Calu3 (cell line): ENCODE data around the gene SLC8A1. TPM values are rescaled to one million over a fixed set of nuclear protein-coding genes. Genes with fewer than 3 reads are reported as not detected.

ENCODE experiments used
- BruUV-seq: library from RNA; stranded (reverse); fragments of 400-500 nt; replicated peaks from 2 replicates; lab custom pipeline; 2021; lab: Mats Ljungman, UMichigan
- CTCF ChIA-PET: fragments of 300-600 bp; sonication (Branson Sonifier 250); formaldehyde crosslinking; loops from one replicate; lab custom pipeline; 2022; ENCODE audit warnings: antibody characterized with exemption; lab: Charles Lee
- DNase-seq: peaks from one replicate; pipeline ENCODE4 v3.0.0; 2022
- H3K27ac Mint-ChIP-seq: one replicate; pipeline ENCODE4 v1.8.0; 2022; ENCODE audit warnings: mixed read lengths; ENCODE audit not compliant: unreplicated experiment
- H3K27me3 Mint-ChIP-seq: one replicate; pipeline ENCODE4 v1.8.0; 2022; ENCODE audit warnings: mixed read lengths; ENCODE audit not compliant: unreplicated experiment
- H3K36me3 Mint-ChIP-seq: one replicate; pipeline ENCODE4 v1.8.0; 2022; ENCODE audit warnings: mild to moderate bottlenecking, moderate library complexity, mixed read lengths; ENCODE audit not compliant: insufficient read depth, unreplicated experiment
- H3K4me1 Mint-ChIP-seq: one replicate; pipeline ENCODE4 v1.8.0; 2022; ENCODE audit warnings: mild to moderate bottlenecking, low read depth, mixed read lengths; ENCODE audit not compliant: unreplicated experiment
- H3K4me3 Mint-ChIP-seq: one replicate; pipeline ENCODE4 v1.8.0; 2022; ENCODE audit warnings: mild to moderate bottlenecking, low read depth, moderate library complexity, mixed read lengths; ENCODE audit not compliant: unreplicated experiment
- H3K9me3 Mint-ChIP-seq: one replicate; pipeline ENCODE4 v1.8.0; 2022; ENCODE audit warnings: low read depth, mixed read lengths; ENCODE audit not compliant: unreplicated experiment
- CTCF ChIP-seq: fragments of 200-600 bp; IDR thresholded peaks from one replicate; pipeline ENCODE4 v1.8.0; 2022; ENCODE audit warnings: antibody characterized with exemption; ENCODE audit not compliant: unreplicated experiment
- intact Hi-C: fragments of 100-400 bp; cut with micrococcal nuclease; formaldehyde crosslinking; loops from one replicate; pipeline ENCODE4 v1.10.0; 2022; ENCODE audit not compliant: unreplicated experiment
- total RNA-seq: library from RNA; stranded (reverse); gene quantifications from 2 replicates; pipeline ENCODE4 v1.2.3, GENCODE V29; 2022

SLC8A1 gene
- total RNA-seq, 1 experiment from 2014 or later = 0.05 TPM

- H3K9me3 Mint-ChIP-seq = no peaks in the 10 kb centered on the region
- intact Hi-C loops = no loop called here
- no peaks in the 10 kb centered on the region for H3K27me3 Mint-ChIP-seq
- H3K4me3 Mint-ChIP-seq = no peak overlapping the region
- peaks cover 14% of the 10 kb centered on the region for H3K4me1 Mint-ChIP-seq
- no peak for DNase-seq
- CTCF ChIA-PET = no interaction called here
- no peak overlapping the region for H3K27ac Mint-ChIP-seq
- BruUV-seq = no TSS peak
- TF ChIP-seq CTCF = no peak
- H3K36me3 Mint-ChIP-seq = peaks cover 5% of the 10 kb centered on the region
Measured at GRCh38 chr2:40164736-40165508, 287.0 kb downstream of the SLC8A1 start.

- intact Hi-C loops = no loop called here
- H3K27ac Mint-ChIP-seq = no peak overlapping the region
- H3K9me3 Mint-ChIP-seq = no peaks in the 10 kb centered on the region
- BruUV-seq = no TSS peak
- CTCF ChIA-PET = interaction anchor here (0.5 kb wide), 1 partner anchor 44 kb away, joined by 3 read pairs; no protein-coding TSS in a partner anchor
- H3K27me3 Mint-ChIP-seq = no peaks in the 10 kb centered on the region
- no peak for DNase-seq
- no peak for TF ChIP-seq CTCF
- no peaks in the 10 kb centered on the region for H3K4me1 Mint-ChIP-seq
- H3K36me3 Mint-ChIP-seq = no peaks in the 10 kb centered on the region
- H3K4me3 Mint-ChIP-seq = no peak overlapping the region
Measured at GRCh38 chr2:40161986-40162385, 289.9 kb downstream of the SLC8A1 start.

GRCh38 chr2:40160751-40161218, 291.1 kb downstream of the SLC8A1 start:
- Mint-ChIP-seq H3K4me3 (no peak overlapping the region), H3K27me3 (no peaks in the 10 kb centered on the region), H3K36me3 (no peaks in the 10 kb centered on the region), H3K27ac (no peak overlapping the region), H3K4me1 (no peaks in the 10 kb centered on the region), H3K9me3 (no peaks in the 10 kb centered on the region)
- BruUV-seq = no TSS peak
- CTCF ChIA-PET = no interaction called here
- no peak for DNase-seq
- TF ChIP-seq CTCF = no peak
- intact Hi-C loops = no loop called here

GRCh38 chr2:40159333-40159732, 292.6 kb downstream of the SLC8A1 start:
- intact Hi-C loops = no loop called here

More at GRCh38 chr2:40159333-40159732, 292.6 kb downstream of the SLC8A1 start:
- Mint-ChIP-seq H3K36me3 (no peaks in the 10 kb centered on the region), H3K4me3 (no peak overlapping the region), H3K27ac (no peak overlapping the region), H3K27me3 (no peaks in the 10 kb centered on the region), H3K9me3 (no peaks in the 10 kb centered on the region), H3K4me1 (no peaks in the 10 kb centered on the region)
- TF ChIP-seq CTCF = no peak
- CTCF ChIA-PET = no interaction called here
- BruUV-seq = no TSS peak
- DNase-seq = no peak
